Liver (tissue), 3 donors: Measurements from ENCODE around the gene APOD.

Source experiments
- GABPA ChIP-seq, 2 donors: IDR thresholded peaks in 1 of 2; conservative IDR thresholded peaks in 1 of 2; 2 replicates each; pipeline ENCODE4 v1.6.1; 2016; ENCODE audit warnings: antibody characterized with exemption in 2 of 2, mild to moderate bottlenecking in 1 of 2, moderate library complexity in 1 of 2
- HNF4G ChIP-seq: IDR thresholded peaks from 2 replicates; pipeline ENCODE4 v1.6.1; 2016; ENCODE audit warnings: antibody characterized with exemption
- RAD21 ChIP-seq, 2 donors: IDR thresholded peaks; 2 replicates each; pipeline ENCODE4 v1.6.1; 2016; ENCODE audit warnings: antibody characterized with exemption in 2 of 2, mild to moderate bottlenecking in 2 of 2
- YY1 ChIP-seq: IDR thresholded peaks from 2 replicates; pipeline ENCODE4 v1.6.1; 2016; ENCODE audit warnings: antibody characterized with exemption, mild to moderate bottlenecking
- TF ChIP-seq, protein P1 (sequence below): fragments of 150-350 bp; IDR thresholded peaks from 2 replicates; pipeline ENCODE4 v1.5.1; 2017; ENCODE audit warnings: improper control_type of control experiment, low read depth, low read length; ENCODE audit not compliant: missing input control
- TF ChIP-seq, protein P2 (sequence below): IDR thresholded peaks from 2 replicates; pipeline ENCODE4 v1.6.1; 2016; ENCODE audit warnings: antibody characterized with exemption, mild to moderate bottlenecking
- TF ChIP-seq, protein P3 (sequence below): IDR thresholded peaks from 2 replicates; pipeline ENCODE4 v1.6.1; 2016; ENCODE audit warnings: antibody characterized with exemption
- donor health status: healthy.
- donor health status: healthy.

DNA sequence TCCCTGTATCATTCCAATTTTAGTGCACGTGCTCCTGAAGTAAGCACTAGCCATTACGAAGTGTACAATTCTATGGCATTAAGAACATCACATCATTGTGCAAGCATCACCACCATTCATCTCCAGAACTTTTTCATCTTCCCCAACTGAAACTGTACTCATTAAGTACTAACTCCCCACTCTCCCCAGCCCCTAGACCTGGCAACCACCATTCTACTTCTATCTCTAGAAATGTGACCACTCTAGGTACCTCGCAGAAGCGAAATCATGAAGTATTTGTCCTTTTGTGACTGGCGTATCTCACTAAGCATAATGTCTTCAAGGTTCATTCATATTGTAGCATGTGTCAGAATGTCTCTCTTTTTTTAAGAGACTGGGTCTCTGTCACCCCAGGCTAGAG lies 52.1 kb downstream of the APOD start:
- TF ChIP-seq, protein P1, sequence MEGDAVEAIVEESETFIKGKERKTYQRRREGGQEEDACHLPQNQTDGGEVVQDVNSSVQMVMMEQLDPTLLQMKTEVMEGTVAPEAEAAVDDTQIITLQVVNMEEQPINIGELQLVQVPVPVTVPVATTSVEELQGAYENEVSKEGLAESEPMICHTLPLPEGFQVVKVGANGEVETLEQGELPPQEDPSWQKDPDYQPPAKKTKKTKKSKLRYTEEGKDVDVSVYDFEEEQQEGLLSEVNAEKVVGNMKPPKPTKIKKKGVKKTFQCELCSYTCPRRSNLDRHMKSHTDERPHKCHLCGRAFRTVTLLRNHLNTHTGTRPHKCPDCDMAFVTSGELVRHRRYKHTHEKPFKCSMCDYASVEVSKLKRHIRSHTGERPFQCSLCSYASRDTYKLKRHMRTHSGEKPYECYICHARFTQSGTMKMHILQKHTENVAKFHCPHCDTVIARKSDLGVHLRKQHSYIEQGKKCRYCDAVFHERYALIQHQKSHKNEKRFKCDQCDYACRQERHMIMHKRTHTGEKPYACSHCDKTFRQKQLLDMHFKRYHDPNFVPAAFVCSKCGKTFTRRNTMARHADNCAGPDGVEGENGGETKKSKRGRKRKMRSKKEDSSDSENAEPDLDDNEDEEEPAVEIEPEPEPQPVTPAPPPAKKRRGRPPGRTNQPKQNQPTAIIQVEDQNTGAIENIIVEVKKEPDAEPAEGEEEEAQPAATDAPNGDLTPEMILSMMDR = no peak
- TF ChIP-seq YY1 (no peak), GABPA (IDR thresholded peaks at IDR 0.05 in 1 of 2, conservative IDR thresholded peaks at IDR 0.05 in 1 of 2) (no peak), RAD21 (IDR thresholded peaks at IDR 0.05) (no peak), HNF4G (no peak)
- TF ChIP-seq, protein P2, sequence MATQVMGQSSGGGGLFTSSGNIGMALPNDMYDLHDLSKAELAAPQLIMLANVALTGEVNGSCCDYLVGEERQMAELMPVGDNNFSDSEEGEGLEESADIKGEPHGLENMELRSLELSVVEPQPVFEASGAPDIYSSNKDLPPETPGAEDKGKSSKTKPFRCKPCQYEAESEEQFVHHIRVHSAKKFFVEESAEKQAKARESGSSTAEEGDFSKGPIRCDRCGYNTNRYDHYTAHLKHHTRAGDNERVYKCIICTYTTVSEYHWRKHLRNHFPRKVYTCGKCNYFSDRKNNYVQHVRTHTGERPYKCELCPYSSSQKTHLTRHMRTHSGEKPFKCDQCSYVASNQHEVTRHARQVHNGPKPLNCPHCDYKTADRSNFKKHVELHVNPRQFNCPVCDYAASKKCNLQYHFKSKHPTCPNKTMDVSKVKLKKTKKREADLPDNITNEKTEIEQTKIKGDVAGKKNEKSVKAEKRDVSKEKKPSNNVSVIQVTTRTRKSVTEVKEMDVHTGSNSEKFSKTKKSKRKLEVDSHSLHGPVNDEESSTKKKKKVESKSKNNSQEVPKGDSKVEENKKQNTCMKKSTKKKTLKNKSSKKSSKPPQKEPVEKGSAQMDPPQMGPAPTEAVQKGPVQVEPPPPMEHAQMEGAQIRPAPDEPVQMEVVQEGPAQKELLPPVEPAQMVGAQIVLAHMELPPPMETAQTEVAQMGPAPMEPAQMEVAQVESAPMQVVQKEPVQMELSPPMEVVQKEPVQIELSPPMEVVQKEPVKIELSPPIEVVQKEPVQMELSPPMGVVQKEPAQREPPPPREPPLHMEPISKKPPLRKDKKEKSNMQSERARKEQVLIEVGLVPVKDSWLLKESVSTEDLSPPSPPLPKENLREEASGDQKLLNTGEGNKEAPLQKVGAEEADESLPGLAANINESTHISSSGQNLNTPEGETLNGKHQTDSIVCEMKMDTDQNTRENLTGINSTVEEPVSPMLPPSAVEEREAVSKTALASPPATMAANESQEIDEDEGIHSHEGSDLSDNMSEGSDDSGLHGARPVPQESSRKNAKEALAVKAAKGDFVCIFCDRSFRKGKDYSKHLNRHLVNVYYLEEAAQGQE = no peak
- TF ChIP-seq, protein P3, sequence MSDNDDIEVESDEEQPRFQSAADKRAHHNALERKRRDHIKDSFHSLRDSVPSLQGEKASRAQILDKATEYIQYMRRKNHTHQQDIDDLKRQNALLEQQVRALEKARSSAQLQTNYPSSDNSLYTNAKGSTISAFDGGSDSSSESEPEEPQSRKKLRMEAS = no peak
